ENCODE measurements around the gene FAM240A. TPM values are rescaled to one million over a fixed set of nuclear protein-coding genes. Genes with fewer than 3 reads are reported as not detected.

The FAM240A gene
- total RNA-seq, 1 donor from 2014 or later: not detected

DNA sequence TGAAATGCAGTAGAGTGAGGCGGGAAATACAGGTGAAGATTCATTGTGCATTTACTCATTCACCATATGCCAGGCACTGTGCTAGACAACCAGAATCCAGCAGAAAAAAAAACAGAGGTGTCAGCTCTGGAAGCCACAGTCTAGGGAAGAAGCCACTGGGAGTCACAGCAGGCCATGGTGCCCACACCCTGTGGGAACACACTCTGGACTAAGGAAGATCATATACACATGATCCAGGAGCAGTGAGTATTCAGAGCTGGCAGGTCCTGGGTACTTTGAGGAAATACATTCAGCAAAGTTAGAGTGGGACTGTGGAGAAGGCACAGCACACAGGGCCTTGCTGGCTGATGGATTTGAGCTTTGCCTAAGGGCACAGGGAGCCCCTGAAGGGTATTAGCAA is 14.8 kb downstream of the FAM240A start:
- H3K27ac ChIP-seq: no peak overlapping the region
- H3K4me3 ChIP-seq: no peak overlapping the region
- no peaks in the 10 kb centered on the region for H4K20me1 ChIP-seq (ENCODE audit: low read depth)
- TF ChIP-seq EZH2phosphoT487 (IDR thresholded peaks at IDR 0.05) (no peak), EZH2 (IDR thresholded peaks at IDR 0.05) (no peak), CTCF (IDR thresholded peaks at IDR 0.05) (no peak)
- no peaks in the 10 kb centered on the region for H3K36me3 Mint-ChIP-seq
- peak overlapping the region; percentile 83 for H3K27ac Mint-ChIP-seq
- peaks cover 24% of the 10 kb centered on the region for H3K4me1 Mint-ChIP-seq
- peaks cover 11% of the 10 kb centered on the region for H3K27me3 Mint-ChIP-seq (ENCODE audit: insufficient read depth, low read depth)
- H3K4me3 Mint-ChIP-seq: no peak overlapping the region
- no peaks in the 10 kb centered on the region for H3K27me3 ChIP-seq
- H3K9me3 ChIP-seq (ENCODE audit: low read depth): no peaks in the 10 kb centered on the region
- no peaks in the 10 kb centered on the region for H3K9me3 Mint-ChIP-seq
- H3K4me2 ChIP-seq: no peak overlapping the region
- H3K4me1 ChIP-seq: peaks cover 27% of the 10 kb centered on the region
- no peaks in the 10 kb centered on the region for H3K79me2 ChIP-seq (ENCODE audit: low read depth)
- H2AFZ ChIP-seq (replicated peaks): no peak overlapping the region
- H3K9ac ChIP-seq: no peak overlapping the region
- no peak for DNase-seq (ENCODE audit: low spot score)
- H3F3A ChIP-seq (ENCODE audit: low read depth): peaks cover 21% of the 10 kb centered on the region
- H3K36me3 ChIP-seq: no peaks in the 10 kb centered on the region

DNA sequence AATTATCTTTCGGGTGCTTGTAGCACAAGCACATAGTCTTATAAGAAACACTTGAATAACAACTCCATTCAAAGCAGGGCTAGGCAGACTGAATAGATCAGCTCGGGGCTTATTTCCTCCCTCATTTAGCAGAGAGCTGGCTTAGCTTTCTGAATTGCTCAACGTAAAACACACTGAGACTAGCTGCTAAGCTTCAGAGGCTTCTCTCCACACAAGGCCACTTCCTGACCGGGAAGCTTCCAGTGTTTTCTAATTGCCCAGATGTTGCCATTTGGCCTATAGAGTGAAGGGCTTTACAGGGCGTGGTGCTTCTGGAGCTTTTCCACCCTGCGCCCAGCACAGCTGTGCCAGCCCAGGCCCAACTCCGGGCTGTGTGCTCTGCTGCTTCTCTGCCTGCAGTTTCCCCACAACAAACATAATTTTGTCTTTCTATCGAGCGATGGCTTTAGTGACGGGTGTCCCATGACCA is 16.6 kb downstream of the FAM240A start:
- no peak overlapping the region for H3K9ac ChIP-seq
- H3K36me3 Mint-ChIP-seq: no peaks in the 10 kb centered on the region
- H2AFZ ChIP-seq (replicated peaks): peak overlapping the region; percentile 88
- H3K79me2 ChIP-seq (ENCODE audit: low read depth): no peaks in the 10 kb centered on the region
- H3F3A ChIP-seq (ENCODE audit: low read depth): peaks cover 21% of the 10 kb centered on the region
- H3K27ac Mint-ChIP-seq: peak overlapping the region; percentile 27
- peaks cover 27% of the 10 kb centered on the region for H3K4me1 ChIP-seq
- H3K4me3 Mint-ChIP-seq: no peak overlapping the region
- H3K36me3 ChIP-seq: no peaks in the 10 kb centered on the region
- peak; percentile 53 for DNase-seq (ENCODE audit: low spot score)
- H3K27me3 ChIP-seq: no peaks in the 10 kb centered on the region
- no peak for TF ChIP-seq EZH2 (IDR thresholded peaks at IDR 0.05)
- TF ChIP-seq EZH2phosphoT487 (IDR thresholded peaks at IDR 0.05): no peak
- no peak for TF ChIP-seq CTCF (IDR thresholded peaks at IDR 0.05)
- H3K9me3 ChIP-seq (ENCODE audit: low read depth): no peaks in the 10 kb centered on the region
- peaks cover 14% of the 10 kb centered on the region for H3K27me3 Mint-ChIP-seq (ENCODE audit: insufficient read depth, low read depth)
- H3K4me3 ChIP-seq: no peak overlapping the region
- H3K4me2 ChIP-seq: peak overlapping the region; percentile 54
- H3K4me1 Mint-ChIP-seq: peaks cover 27% of the 10 kb centered on the region
- peak overlapping the region; percentile 21 for H3K27ac ChIP-seq
- no peaks in the 10 kb centered on the region for H3K9me3 Mint-ChIP-seq
- no peaks in the 10 kb centered on the region for H4K20me1 ChIP-seq (ENCODE audit: low read depth)

DNA sequence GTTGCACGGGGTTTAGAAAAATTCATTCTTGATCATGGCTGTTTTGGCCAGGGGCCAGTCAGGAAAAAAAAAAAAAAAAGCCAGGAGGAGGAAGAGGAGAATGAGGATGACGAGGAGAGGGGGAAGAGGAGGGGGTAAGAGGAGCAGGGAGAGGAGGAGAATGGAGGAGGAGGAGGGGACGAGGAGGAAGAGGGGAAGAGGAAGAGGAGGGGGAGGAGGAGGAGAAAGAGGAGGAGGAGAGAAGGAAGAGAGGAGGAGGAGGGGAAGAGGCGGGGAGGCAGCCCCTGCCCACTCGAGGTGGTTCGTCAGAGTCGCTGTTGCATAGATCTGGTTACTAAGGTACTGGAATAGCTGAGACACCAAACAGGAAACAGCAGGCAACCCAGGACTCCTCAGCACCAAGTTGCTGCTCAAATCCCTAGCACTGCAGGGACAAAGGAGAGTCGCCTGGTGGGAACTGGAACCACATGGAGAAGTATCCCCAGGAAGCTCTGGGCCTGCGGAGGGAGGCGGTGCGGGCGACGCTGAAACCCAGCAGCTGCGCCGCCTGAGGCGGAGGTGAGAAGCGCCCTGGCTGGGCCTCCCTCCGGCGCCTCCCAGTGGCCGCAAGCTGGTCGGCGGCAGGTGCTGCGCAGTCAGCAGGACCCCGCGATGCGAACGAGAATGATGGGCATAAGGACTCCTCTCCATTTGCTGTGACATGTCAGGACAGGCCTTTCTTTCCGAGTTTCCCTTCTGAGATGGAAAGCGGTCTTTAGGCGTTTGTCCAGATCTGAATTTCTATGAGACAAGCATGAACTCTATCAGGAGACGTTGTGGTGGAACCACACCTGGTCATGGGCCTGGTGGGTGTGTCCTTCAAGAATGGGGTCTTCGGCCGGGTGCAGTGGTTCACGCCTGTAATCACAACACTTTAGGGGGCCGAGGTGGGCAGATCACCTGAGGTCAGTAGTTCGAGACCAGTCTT is 17.5 kb downstream of the FAM240A start:
- peak overlapping the region; percentile 88 for H2AFZ ChIP-seq (replicated peaks)
- H3K4me1 Mint-ChIP-seq: peaks cover 33% of the 10 kb centered on the region
- H3K27ac Mint-ChIP-seq: peak overlapping the region; percentile 27

More for the DNA sequence above, 17.5 kb downstream of the FAM240A start:
- no peak overlapping the region for H3K9ac ChIP-seq
- no peaks in the 10 kb centered on the region for H4K20me1 ChIP-seq (ENCODE audit: low read depth)
- H3K36me3 ChIP-seq: no peaks in the 10 kb centered on the region
- Mint-ChIP-seq H3K9me3 (no peaks in the 10 kb centered on the region), H3K36me3 (no peaks in the 10 kb centered on the region), H3K4me3 (peak overlapping the region; percentile 48), H3K27me3 (ENCODE audit: insufficient read depth, low read depth) (peaks cover 14% of the 10 kb centered on the region)
- no peaks in the 10 kb centered on the region for H3K27me3 ChIP-seq
- peaks cover 23% of the 10 kb centered on the region for H3K4me1 ChIP-seq
- DNase-seq (ENCODE audit: low spot score): peak; percentile 91
- H3K79me2 ChIP-seq (ENCODE audit: low read depth): no peaks in the 10 kb centered on the region
- H3K9me3 ChIP-seq (ENCODE audit: low read depth): no peaks in the 10 kb centered on the region
- H3K4me2 ChIP-seq: peak overlapping the region; percentile 54
- H3K4me3 ChIP-seq: peak overlapping the region; percentile 22
- TF ChIP-seq CTCF (IDR thresholded peaks at IDR 0.05): peak; percentile 94
- TF ChIP-seq EZH2 (IDR thresholded peaks at IDR 0.05): no peak
- no peak overlapping the region for H3K27ac ChIP-seq
- peaks cover 21% of the 10 kb centered on the region for H3F3A ChIP-seq (ENCODE audit: low read depth)
